Renal cortical epithelial cell (primary cell): Measurements from ENCODE around the gene P2RY12. TPM values are rescaled to one million over a fixed set of nuclear protein-coding genes. Genes with fewer than 3 reads are reported as not detected.

Experiments
- DNase-seq: peaks from one replicate; pipeline ENCODE4 v3.0.0-alpha.2; 2011; ENCODE audit warnings: low read depth
- total RNA-seq: library from RNA; depleted of rRNA; stranded (reverse); fragments of >200 nt; gene quantifications from 2 replicates; pipeline ENCODE4 v1.2.3, GENCODE V29; 2014

Gene P2RY12
- total RNA-seq, 1 donor from 2014 or later = not detected

DNA sequence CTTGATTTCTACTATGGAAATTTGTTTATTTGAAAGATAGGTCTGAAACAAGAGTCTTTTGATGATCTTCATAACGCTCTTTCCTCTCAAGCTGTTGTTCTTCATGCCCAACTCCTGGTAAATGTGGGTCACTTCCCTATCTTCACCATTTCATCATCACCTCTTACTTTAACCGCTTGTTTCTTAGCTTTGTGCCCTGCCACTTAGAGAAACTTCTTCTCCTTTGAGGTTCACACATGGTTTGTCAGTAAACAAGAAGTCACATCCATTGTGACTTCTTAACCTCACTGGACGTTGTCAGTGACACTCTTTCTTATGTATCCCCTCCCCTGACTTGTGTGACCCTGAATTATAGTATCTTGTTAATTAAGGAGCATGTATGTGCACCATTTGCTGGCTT is 38.3 kb downstream of the P2RY12 start:
- DNase-seq = no peak

DNA sequence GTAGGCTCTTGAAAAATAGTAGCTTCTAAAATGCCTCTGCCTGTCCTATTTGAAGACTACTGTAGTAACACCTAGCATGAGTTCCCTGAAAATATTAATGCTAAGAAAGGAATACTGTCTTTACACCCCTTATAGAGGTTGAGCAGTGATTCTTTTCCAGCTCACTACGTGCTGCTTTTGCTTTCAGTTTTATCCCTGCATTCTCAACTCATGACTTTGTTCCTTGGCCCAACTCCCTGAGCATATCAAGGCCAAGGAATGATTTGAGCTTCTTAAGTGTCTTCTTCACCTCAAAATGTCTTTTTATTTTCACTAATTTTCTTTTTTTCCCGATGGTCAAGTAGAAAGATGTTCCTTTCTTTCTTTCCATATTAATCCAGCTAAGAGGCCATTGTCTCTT is 38.7 kb downstream of the P2RY12 start:
- DNase-seq = peak; percentile 50

DNA sequence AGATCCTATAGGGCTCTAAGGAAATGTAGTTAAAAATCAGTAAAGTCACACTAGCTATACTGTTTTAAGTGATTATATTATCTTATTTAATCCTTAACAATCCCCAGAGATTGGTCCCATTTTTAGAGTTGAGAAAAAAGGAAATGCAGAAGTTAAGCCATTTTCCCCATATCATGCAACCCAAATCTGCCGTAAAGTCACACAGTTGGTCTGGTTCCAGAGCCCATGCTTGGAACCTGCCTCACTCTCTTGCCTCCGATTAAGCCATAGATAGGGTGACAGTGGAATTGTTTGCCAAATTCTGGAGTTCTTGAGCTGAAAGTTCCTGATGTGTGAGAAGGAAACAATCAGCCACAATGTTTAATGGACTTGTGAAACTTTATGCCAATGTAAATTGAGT is 52.9 kb downstream of the P2RY12 start:
- DNase-seq = no peak

DNA sequence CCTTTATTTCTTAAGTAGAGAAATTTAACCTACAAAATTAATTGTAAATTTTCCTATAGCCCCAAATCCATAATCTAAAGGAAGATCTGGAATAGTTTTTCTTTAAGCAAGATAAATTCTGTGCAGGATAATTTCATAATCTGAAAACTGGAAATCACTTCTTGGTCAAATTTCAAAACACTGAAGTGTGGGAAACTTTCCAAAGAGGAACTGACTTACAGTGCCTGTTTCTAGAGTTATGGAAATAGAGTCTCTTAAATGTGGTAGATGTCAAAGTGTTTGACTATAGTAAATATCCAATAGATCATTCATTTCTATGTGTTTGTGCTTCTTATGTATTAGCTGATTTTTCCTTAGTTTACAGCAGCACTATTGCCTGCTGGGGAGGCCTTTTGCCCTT is 53.7 kb downstream of the P2RY12 start:
- no peak for DNase-seq

DNA sequence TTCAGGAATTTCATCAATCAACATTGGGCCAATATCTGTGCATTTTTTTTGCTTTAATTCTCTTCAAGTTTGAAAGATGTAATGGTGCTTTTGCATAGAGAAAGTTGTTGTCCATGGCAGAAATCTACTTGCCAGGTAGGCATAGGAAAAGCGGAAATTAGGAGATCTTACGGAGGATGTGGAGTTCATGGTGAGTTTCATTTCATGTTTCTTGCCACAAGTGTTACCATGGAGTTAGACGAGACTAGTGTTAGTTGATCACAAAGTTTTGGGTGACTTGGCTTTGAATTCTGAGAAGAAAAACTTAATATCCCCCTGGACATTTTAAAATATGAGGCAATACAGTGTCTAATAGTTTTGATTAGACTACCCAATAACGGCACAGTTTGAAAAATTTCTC is 54.2 kb downstream of the P2RY12 start:
- DNase-seq = no peak

DNA sequence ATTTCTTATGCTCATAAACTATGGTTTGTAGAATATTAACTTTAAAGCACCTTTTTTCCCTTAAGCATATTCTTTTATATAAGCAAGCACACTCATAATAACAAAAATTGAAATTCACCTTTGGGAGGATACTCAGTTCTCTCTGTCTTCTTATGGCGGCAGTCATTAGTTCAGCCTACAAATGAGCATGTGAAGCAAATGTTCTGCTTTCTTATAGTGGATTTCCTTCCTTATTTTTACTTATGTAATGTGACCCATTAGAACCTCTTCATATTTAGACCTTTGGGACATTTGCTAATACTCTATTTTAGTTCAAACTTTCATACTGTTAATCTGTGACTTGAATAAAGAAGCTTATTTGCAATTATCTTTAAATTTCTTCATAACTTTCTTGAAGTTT is 55.2 kb downstream of the P2RY12 start, which contains the start of gene P2RY13:
TSS of gene P2RY13 (minus strand) at position 187 of the 400 bp plus-strand sequence. CDS start at position 166, 21 bp downstream.
- no peak for DNase-seq

DNA sequence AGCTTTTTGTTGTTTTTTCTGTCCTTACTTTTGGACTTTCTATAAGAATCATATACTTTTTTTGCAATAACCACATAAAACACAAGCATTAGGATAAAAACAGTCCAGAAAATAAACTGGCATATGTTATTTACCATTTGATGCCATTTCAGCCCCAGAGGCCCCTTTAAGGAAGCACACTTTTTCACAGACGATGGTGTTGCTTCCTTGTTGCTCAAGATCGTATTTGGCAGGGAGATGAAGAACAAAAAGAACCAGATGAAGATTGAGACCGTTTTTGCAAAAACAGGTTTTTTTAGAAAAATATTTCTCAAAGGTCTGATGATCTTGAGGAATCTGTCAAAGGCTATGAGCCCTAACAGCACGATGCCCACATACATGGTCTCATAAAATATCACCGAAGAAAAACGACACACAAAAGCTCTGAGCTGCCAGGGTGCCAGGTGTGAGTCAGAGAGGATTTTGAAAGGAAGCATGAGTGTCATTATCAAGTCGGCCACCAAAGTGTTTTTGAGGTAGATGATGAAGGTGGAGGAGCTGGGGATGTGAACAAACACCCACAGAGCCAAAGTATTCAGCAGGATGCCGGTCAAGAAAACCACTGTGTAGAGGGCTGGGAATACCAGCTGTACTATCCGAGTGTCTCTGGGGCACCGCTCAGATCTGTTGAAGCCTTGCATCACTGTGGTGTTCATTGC is 56.1 kb downstream of the P2RY12 start:
- DNase-seq = no peak

DNA sequence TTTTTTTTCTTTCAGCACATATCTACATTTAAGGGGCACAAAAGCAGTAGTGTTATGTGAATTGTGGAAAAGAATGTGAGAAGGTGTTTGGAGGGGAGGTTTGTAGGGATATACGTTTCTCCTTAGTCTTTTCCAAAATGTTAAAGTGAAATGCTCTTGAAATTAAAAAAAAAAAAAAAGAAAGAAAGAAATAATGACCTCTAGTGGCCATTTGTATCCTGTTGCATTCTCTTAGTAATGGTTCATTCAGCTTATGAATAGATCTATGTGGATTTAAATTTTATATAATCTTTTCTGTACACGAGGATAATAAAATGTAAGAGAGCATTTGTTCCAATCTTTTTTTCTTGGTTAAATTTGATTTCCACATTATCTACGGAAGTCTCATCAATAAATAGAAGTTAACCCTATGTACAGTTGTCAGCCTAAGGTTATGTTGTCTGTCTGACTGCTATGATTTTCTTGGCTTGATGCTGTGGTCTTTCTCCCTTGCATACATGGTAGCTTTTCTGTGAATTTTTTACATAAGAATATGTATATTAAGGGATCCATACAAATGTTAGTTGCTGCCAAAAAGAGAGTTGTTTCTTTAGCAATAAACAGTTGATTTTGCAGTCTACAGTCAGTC is 56.9 kb downstream of the P2RY12 start:
- DNase-seq = peak; percentile 47

DNA sequence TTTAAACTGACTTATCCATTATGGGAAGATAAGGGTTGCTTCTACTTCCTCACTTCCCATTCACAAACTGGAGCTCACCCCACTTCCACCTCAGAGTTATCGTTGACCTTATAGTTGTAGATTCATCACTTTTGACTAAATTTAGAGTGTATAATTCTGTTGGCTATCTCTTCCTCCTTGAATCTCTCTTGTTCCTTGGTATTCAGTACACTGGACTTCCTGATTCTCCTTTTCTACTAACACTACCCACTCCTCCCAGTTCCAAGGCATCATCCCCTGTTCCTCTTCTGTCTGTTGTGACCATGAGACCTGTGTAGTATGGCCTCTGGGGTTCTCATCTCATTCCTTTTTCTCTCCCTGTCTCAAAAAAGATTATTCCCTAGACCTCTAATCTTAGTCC is 62.0 kb downstream of the P2RY12 start:
- no peak for DNase-seq

DNA sequence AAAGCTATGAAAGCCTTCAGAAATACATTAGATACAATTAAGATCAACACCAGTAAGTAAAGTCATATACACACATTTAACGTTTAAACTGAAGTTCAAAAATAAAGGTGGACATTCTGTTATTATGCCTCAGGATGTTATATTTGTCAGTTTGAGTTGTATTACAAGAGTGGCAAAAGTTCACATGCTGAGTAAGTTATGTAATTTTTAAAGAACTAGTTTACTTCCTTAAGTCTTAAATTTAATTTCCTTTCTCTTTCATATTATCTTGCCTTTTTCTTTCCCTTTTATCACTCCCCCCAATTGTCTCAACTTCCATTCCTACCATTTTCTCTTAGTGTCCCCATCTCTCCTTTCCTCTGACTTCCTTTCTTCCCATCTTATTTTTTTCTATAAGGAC is 63.0 kb downstream of the P2RY12 start:
- DNase-seq = no peak

DNA sequence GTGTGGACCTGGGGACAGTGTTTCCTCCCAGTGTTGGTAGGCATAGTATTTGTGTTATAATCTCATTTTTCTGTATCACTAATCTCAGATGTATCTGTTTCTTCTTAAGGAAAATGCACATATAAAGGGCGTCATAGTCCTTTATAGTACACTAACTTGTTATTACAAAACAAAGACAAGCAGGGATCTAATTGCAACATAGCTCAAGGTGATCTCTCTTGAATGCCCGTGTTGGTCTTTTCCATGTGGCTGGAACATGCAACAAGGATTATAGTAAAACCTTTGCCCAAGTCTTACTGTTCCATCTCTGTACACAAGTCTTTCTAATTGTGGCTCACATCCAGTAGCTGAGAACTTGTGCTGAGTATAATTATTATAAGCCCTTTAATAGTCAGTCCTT is 64.4 kb downstream of the P2RY12 start:
- no peak for DNase-seq

DNA sequence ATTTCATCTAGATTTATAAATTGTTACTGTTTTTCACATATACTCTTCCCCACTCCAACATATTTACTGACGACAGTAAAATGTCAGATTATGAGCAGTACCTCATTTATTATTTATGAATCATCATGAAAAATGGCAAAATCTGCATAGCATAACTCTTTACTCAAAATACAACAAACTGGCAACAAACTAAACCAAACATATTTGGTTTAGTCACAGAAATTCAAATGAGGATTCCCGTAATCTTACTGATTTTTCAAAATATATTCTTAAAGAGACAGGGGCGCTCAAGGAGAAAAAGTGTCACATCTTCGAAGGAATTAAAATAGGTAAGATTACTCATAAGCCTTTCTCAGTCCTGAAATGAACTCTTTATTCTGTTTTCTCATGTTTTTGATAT is 64.9 kb downstream of the P2RY12 start:
- no peak for DNase-seq

DNA sequence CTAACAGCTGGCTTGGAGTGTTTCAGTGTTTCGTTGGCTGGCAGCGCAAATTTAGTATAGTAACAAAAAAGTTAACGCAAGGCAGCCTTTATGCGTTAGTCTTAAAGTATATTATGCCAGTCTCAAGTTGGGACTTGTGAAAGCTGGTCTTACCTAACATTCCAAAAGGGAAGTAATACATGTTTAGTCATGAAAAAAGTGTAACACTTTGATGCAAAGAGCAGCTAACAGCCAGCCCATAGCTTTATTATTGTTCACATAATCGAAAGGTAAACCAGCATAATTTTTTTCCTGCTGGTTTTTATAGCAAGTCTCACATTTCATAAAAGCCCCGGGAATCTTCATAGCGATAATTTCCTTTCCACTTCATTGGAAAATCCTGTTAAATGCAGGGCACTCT is 65.6 kb downstream of the P2RY12 start:
- DNase-seq = no peak

DNA sequence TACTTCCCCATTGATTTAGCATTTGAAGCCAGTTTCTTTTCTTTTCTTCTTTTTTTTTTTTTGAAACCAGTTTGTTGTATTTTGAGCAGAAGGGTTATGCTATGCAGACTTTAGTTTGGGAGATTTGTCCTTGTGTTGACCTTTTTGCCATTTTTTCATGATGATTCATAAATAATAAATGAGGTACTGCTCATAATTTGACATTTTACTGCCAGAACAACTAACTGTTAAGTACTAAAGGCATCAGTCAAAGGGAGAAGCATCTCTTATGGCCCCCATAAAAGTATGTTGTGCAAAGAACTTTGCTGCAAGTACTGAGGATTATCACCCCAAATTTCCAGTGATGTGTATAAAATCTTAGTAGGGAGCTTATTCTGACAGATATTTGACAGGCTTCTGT is 66.2 kb downstream of the P2RY12 start:
- DNase-seq = no peak

DNA sequence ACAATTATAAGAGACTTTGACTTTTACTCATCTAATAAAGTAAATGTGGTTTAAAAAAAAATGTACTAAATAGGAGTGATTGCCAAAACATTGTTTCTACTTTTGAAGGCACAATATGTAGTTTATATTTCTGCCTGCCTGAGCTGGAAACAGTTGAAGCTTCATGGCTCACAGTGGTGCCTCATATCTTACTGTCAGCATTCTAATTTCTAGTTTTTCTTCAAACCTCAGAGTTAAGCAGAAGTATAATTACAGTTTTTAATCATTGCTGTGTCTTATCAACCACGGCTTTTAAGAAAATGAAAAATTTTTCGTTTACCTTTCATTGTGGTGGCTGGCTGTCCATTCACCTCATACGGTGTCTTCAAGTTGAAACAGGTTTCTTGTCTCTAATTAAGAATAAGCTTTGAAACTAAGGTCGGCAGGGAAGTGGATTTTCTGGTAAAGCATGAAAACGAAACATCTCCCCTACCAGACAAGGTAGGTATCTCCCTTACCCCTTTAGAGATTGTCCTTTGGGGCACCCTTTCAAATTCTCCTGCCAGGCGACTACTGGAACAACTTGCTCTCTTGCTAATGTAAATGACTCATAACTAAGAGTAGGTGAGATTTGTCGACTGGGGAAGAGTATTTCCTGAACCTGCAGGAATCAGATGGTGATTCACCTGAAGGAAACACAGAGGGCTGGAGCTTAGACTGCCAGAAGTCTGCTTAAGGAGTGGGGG is 68.1 kb downstream of the P2RY12 start, which contains the start of gene GPR87:
TSS of gene GPR87 (minus strand) at position 554 of the 725 bp plus-strand sequence. CDS start 16,720 bp downstream, outside the sequence.
- peak; percentile 95 for DNase-seq

DNA sequence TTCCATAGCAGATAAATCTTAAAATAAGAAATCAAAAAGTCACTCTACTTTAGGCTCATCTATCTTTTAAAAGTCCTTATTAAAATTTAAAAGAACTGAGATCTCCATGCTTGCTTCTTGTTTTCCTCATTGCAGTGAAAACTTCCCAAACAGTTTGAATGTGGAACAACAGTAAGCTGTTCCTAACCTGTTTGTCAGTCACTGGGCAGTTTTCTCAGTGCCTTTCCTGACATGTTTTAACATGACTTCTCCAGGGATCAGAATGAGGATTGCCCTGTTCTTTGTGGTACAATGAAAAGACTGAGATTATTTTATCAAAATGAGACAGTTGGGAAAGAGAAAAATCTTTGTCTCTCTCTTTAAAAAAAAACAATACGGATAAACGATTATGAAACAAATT is 68.7 kb downstream of the P2RY12 start:
- no peak for DNase-seq

DNA sequence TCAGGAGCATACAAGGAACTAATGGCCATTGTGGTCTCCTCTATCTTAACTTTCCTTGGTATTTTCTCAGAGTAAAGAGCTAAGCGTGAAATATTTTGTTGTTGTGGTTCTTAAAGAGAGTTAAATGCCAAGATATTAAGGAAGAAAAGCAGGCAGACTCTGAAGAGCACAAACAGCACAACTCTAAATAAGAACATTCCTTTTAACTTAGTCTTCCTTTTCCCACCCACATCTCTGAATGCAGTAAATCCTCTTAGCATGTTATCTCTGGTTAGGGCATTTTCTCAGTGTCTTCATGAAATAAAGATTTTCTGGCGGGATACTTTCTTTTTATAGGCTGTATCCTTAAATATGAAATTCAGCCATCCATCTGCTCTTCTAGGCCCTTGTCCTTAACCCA is 69.4 kb downstream of the P2RY12 start:
- no peak for DNase-seq

DNA sequence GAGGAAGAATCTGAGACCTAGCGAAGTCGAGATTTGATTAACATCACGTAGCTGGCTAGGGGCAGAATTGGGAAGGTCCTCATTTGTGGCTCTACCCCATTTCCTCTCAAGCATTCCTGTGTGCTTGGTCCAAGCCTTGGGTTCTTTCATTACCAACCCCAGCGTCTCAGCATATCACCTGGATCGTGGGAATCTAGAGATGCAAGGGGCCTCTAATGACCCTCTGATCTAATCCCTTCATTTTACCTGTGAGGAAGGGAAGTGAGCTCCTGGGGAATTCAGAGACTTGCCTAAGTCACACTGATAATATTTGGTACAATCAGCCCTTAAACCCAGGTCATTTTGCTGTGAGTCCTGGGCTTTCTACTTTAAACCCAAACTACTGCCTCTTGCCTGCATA is 70.0 kb downstream of the P2RY12 start:
- DNase-seq = no peak

DNA sequence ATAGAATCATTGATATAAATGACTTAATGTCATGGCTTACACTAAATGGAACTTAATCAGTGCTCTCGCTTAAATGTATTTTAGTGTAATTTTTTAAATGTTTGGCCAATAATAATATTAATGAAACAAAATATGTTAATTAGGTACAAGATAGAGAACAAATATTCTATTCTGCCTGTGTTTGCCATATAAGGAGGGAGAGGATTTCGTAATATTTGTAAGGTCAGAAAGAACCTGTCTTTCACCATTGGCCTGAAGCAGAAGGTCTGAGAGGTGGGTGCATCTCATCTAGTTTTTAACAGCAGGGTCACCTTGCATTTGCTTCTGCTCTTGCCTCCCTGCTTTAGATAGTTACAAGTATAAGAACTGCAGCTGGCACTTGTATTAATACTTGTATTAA is 70.4 kb downstream of the P2RY12 start:
- DNase-seq = no peak

DNA sequence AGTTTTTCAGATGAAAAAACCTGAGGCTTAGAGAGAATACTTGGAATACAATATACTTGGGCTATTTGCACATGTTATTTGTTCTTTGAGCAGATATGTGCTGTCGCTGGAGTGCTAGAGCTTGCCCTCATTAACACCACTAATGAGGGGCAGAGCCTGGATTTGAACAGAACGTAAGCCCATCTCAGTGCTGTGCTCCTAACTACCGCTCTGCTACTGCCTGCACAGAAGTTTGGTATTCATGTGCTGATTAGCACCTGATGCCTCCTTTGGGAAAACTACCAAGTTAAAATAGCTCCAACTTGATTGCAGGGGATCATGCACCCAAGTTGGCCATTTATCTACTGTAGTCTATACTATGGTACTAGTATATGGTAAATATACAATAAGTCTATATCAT is 71.6 kb downstream of the P2RY12 start:
- no peak for DNase-seq

DNA sequence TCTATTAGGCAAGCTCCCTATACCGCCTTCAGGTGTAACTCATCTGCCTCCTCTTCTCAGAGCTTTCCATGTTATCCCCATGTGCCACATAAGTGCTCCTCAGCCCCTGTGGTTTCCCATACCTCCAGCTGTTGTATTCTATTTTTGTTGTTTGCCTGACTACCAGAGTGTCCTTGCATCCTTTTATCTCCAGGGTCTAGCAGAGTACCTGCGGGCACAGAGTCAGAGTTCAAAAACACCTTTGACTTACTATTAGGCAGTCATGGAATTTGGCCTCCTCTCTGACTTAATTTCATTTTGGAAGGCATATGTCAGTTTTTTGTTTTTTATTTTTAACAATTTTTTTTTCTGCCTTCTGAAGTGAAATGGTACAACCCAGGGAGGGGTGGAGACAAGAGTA is 75.0 kb downstream of the P2RY12 start:
- no peak for DNase-seq

DNA sequence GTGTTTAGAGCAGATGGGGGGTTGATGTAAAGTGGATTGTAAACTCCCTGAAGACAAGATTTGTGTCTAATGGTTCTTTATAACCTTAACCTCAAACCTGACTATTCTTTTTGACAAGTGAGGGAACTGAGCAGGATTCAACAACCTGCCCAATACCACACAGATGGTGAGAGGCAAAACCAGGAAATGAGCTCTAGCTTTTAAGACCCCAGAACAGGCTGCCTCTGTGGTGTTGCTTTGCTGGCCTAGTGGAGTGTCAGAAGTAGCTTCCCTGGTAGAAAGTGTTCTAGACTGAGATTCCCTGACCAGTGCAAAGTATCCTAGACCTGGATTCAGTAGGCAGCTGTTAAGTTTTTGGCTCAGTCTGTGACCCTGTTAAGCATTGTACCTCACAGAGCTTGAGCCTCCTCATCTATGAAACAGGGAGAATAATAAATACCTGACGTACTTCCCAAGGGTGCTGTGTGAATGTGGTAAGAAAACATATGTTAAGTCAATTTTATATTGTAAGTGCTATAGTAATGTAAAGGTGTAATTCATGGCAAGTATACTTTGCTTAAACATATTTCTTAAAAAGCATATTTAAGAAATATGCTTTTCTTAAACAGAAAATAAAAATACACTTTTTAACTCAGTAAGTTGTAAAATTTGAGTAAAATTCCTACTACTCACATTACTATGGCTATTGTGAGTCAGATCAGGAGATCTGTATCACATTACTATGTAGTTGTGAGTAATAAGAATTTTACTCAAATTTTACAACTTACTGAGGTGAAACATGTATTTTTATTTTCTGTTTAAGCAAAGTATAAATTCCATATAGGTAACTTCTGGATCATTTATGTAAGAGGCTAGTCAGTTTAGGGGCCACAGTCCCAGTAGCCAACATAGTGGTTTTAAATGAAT is 76.7 kb downstream of the P2RY12 start:
- DNase-seq = no peak
